ENCODE results near the gene BCAS1. TPM values are rescaled to one million over a fixed set of nuclear protein-coding genes. Genes with fewer than 3 reads are reported as not detected.

BCAS1 gene
- total RNA-seq, 1 donor from 2014 or later, result 2.8 TPM

GRCh38 chr20:54114109-54114508 lies 43.7 kb upstream of the BCAS1 start:
- Histone ChIP-seq H3K4me1 (peaks cover 17% of the 10 kb centered on the region), H3K9me3 (no peaks in the 10 kb centered on the region), H3K27me3 (ENCODE audit: low read depth) (no peaks in the 10 kb centered on the region), H3K36me3 (no peaks in the 10 kb centered on the region), H3K27ac (no peak overlapping the region), H3K4me3 (no peak overlapping the region)
- ATAC-seq (no peak), DNase-seq (no peak)
- no peak for TF ChIP-seq CTCF (IDR thresholded peaks at IDR 0.05)
- intact Hi-C loops (cut with DNase I), result no loop called here

GRCh38 chr20:54113566-54113965 lies 43.2 kb upstream of the BCAS1 start:
- DNase-seq (no peak), ATAC-seq (no peak)
- Histone ChIP-seq H3K4me3 (no peak overlapping the region), H3K4me1 (peaks cover 17% of the 10 kb centered on the region), H3K27ac (no peak overlapping the region), H3K27me3 (ENCODE audit: low read depth) (no peaks in the 10 kb centered on the region), H3K9me3 (no peaks in the 10 kb centered on the region), H3K36me3 (no peaks in the 10 kb centered on the region)
- intact Hi-C loops (cut with DNase I), result no loop called here
- TF ChIP-seq CTCF (IDR thresholded peaks at IDR 0.05), result no peak

- no peaks in the 10 kb centered on the region for H3K9me3 ChIP-seq
- no peak overlapping the region for H3K4me3 ChIP-seq
- DNase-seq (peak; percentile 49), ATAC-seq (peak; percentile 23 to 32)
- no peak overlapping the region for H3K27ac ChIP-seq
- intact Hi-C loops (cut with DNase I), result no loop called here
- H3K36me3 ChIP-seq, result no peaks in the 10 kb centered on the region
- TF ChIP-seq CTCF (IDR thresholded peaks at IDR 0.05), result no peak
- peaks cover 17% of the 10 kb centered on the region for H3K4me1 ChIP-seq
- H3K27me3 ChIP-seq (ENCODE audit: low read depth), result no peaks in the 10 kb centered on the region
Observed at GRCh38 chr20:54112221-54112884, 42.0 kb upstream of the BCAS1 start.

DNA sequence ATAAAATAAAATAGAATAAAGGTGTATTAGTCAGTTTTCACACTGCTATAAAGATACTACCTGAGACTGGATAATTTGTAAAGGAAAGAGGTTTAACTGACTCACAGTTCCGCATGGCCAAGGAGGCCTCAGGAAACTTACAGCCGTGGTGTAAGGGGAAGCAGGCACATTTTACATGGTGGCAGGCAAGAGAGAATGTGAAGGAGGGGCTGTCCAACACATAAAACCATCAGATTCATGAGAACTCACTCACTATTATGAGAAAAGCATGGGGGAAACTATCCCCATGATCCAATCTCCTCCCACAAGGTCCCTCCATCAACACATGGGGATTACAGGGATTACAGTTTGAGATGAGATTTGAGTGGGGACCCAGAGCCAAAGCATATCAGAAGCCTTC lies 41.1 kb upstream of the BCAS1 start:
- intact Hi-C loops (cut with DNase I), result no loop called here
- H3K27ac ChIP-seq, result no peak overlapping the region

DNA sequence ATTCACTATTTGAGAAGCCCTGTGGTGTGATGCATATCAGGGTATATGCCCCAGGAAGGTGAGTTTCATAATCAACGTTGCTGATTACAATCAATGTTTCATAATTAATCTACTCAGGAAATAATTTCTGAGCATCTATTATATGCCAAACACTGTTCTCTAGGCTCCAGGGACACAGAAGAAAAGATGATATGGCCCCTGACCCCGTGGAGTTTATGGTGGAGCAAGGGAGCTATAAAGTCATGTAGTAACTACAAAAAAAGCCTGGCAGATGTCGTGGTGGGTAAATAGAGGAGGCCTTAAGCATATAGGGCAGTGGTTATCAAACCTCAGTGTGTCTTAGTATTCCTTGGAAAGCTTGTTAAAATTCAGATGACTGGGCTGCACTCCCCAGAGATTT lies 40.1 kb upstream of the BCAS1 start:
- ATAC-seq (no peak), DNase-seq (no peak)
- no peaks in the 10 kb centered on the region for H3K27me3 ChIP-seq (ENCODE audit: low read depth)
- TF ChIP-seq CTCF (IDR thresholded peaks at IDR 0.05), result no peak
- no peak overlapping the region for H3K27ac ChIP-seq
- no peaks in the 10 kb centered on the region for H3K36me3 ChIP-seq
- intact Hi-C loops (cut with DNase I), result no loop called here
- H3K4me3 ChIP-seq, result no peak overlapping the region
- no peaks in the 10 kb centered on the region for H3K9me3 ChIP-seq
- peaks cover 14% of the 10 kb centered on the region for H3K4me1 ChIP-seq

More for the DNA sequence above, 41.1 kb upstream of the BCAS1 start:
- Histone ChIP-seq H3K9me3 (no peaks in the 10 kb centered on the region), H3K4me1 (peaks cover 17% of the 10 kb centered on the region), H3K4me3 (no peak overlapping the region), H3K36me3 (no peaks in the 10 kb centered on the region), H3K27me3 (ENCODE audit: low read depth) (no peaks in the 10 kb centered on the region)
- no peak for TF ChIP-seq CTCF (IDR thresholded peaks at IDR 0.05)
- DNase-seq, result no peak
- no peak for ATAC-seq
